ENCODE measurements around the gene ZNRF2. TPM values are rescaled to one million over a fixed set of nuclear protein-coding genes. Genes with fewer than 3 reads are reported as not detected.
"Not testable (repeated sequence)": the region's sequence is repeated elsewhere in the genome, so short reads cannot be mapped to it uniquely, and the experiment has no call there.

ZNRF2 gene
- total RNA-seq, 4 donors from 2014 or later = 23.8 to 39.3 (median 34.6) TPM

- Histone ChIP-seq H3K9me3 (no peaks in the 10 kb centered on the region), H3K27me3 (no peaks in the 10 kb centered on the region), H3K36me3 (no peaks in the 10 kb centered on the region), H3K4me3 (peak overlapping the region; percentile 89), H3K4me1 (peaks cover 52% of the 10 kb centered on the region), H3K27ac (no peak overlapping the region)
- 60% methylated on average over 11 of the region's 11 CpGs for WGBS
- TF ChIP-seq POLR2A (IDR thresholded peaks at IDR 0.05) (no peak), EP300 (IDR thresholded peaks at IDR 0.05) (no peak), POLR2AphosphoS5 (IDR thresholded peaks at IDR 0.05) (no peak)
- no peak for DNase-seq (ENCODE audit: low spot score in 2 of 2)
Measured at GRCh38 chr7:30286749-30287148, 2.4 kb downstream of the ZNRF2 start.

- H3K9me3 ChIP-seq; H3K27me3 ChIP-seq; H3K36me3 ChIP-seq; DNase-seq (ENCODE audit: low spot score in 2 of 2); H3K27ac ChIP-seq: not testable (repeated sequence)
- Histone ChIP-seq H3K4me3 (peak overlapping the region; percentile 89), H3K4me1 (peaks cover 48% of the 10 kb centered on the region)
- 29% methylated on average over 3 of the region's 3 CpGs for WGBS
Measured at GRCh38 chr7:30287625-30288024, 3.2 kb downstream of the ZNRF2 start.

- peaks cover 43% of the 10 kb centered on the region for H3K4me1 ChIP-seq
- not testable (repeated sequence) for H3K9me3 ChIP-seq; H3K4me3 ChIP-seq; H3K27me3 ChIP-seq; H3K36me3 ChIP-seq; H3K27ac ChIP-seq; DNase-seq (ENCODE audit: low spot score in 2 of 2)
- 83% methylated on average over 2 of the region's 2 CpGs for WGBS
Measured at GRCh38 chr7:30289634-30290033, 5.2 kb downstream of the ZNRF2 start.

- 58% methylated on average over 3 of the region's 3 CpGs for WGBS
- H3K4me3 ChIP-seq; H3K27ac ChIP-seq; H3K27me3 ChIP-seq; H3K36me3 ChIP-seq; H3K9me3 ChIP-seq; DNase-seq (ENCODE audit: low spot score in 2 of 2): not testable (repeated sequence)
- peaks cover 43% of the 10 kb centered on the region for H3K4me1 ChIP-seq
Measured at GRCh38 chr7:30290317-30290716, 5.9 kb downstream of the ZNRF2 start.

GRCh38 chr7:30292416-30293038 is 8.1 kb downstream of the ZNRF2 start:
- not testable (repeated sequence) for H3K9me3 ChIP-seq; H3K27ac ChIP-seq; H3K27me3 ChIP-seq; H3K36me3 ChIP-seq; DNase-seq (ENCODE audit: low spot score in 2 of 2); H3K4me3 ChIP-seq
- WGBS = 93% methylated on average over 3 of the region's 3 CpGs
- peaks cover 42% of the 10 kb centered on the region for H3K4me1 ChIP-seq

GRCh38 chr7:30296304-30296703 is 11.9 kb downstream of the ZNRF2 start:
- H3K4me3 ChIP-seq; H3K27ac ChIP-seq; H3K27me3 ChIP-seq; H3K9me3 ChIP-seq; DNase-seq (ENCODE audit: low spot score in 2 of 2); H3K36me3 ChIP-seq: not testable (repeated sequence)
- 65% methylated on average over 2 of the region's 2 CpGs for WGBS
- H3K4me1 ChIP-seq = peaks cover 23% of the 10 kb centered on the region

GRCh38 chr7:30297499-30297898 is 13.1 kb downstream of the ZNRF2 start:
- DNase-seq (ENCODE audit: low spot score in 2 of 2); H3K27ac ChIP-seq; H3K36me3 ChIP-seq; H3K9me3 ChIP-seq; H3K27me3 ChIP-seq; H3K4me3 ChIP-seq: not testable (repeated sequence)
- WGBS = 100% methylated on average over 1 of the region's 1 CpG
- H3K4me1 ChIP-seq = peaks cover 27% of the 10 kb centered on the region

- WGBS = 41% methylated on average over 3 of the region's 3 CpGs
- not testable (repeated sequence) for H3K4me3 ChIP-seq; H3K27me3 ChIP-seq; DNase-seq (ENCODE audit: low spot score in 2 of 2); H3K36me3 ChIP-seq; H3K9me3 ChIP-seq; H3K27ac ChIP-seq
- peaks cover 27% of the 10 kb centered on the region for H3K4me1 ChIP-seq
Measured at GRCh38 chr7:30298409-30298808, 14.0 kb downstream of the ZNRF2 start.

- DNase-seq (ENCODE audit: low spot score in 2 of 2) = no peak
- H3K9me3 ChIP-seq = no peaks in the 10 kb centered on the region
- peaks cover 27% of the 10 kb centered on the region for H3K4me1 ChIP-seq
- 70% methylated on average over 7 of the region's 7 CpGs for WGBS
- no peaks in the 10 kb centered on the region for H3K27me3 ChIP-seq
- no peak overlapping the region for H3K27ac ChIP-seq
- H3K4me3 ChIP-seq = no peak overlapping the region
- H3K36me3 ChIP-seq = no peaks in the 10 kb centered on the region
- TF ChIP-seq POLR2AphosphoS5 (IDR thresholded peaks at IDR 0.05) = no peak
- no peak for TF ChIP-seq CTCF (IDR thresholded peaks at IDR 0.05)
- no peak for TF ChIP-seq EP300 (IDR thresholded peaks at IDR 0.05)
- TF ChIP-seq POLR2A (IDR thresholded peaks at IDR 0.05) = no peak
Measured at GRCh38 chr7:30301751-30302150, 17.4 kb downstream of the ZNRF2 start.
